GM18519 (cell line): ENCODE results near the gene C1orf232.

ENCODE experiments used
- ATAC-seq: cut with Tn5 transposase; IDR thresholded peaks from one replicate; pipeline ENCODE4 v1.9.1; 2021; ENCODE audit warnings: mild to moderate bottlenecking, moderate library complexity; ENCODE audit not compliant: unreplicated experiment, low FRiP score

Gene C1orf232

GRCh38 chr1:26125382-26125781 lies 43.4 kb downstream of the C1orf232 start:
- ATAC-seq = no peak

GRCh38 chr1:26124418-26125331 lies 44.1 kb downstream of the C1orf232 start:
- no peak for ATAC-seq

GRCh38 chr1:26122988-26123973 lies 45.5 kb downstream of the C1orf232 start:
- ATAC-seq = no peak

- no peak for ATAC-seq
These were observed 46.6 kb downstream of the C1orf232 start for GRCh38 chr1:26121854-26122773.

GRCh38 chr1:26119892-26120608 lies 48.7 kb downstream of the C1orf232 start:
- no peak for ATAC-seq

- ATAC-seq = no peak
These were observed 54.4 kb downstream of the C1orf232 start for GRCh38 chr1:26114165-26114927.
